DOHH2 (cell line): ENCODE measurements around the gene ALPG.
"Not testable (repeated sequence)": the region's sequence is repeated elsewhere in the genome, so short reads cannot be mapped to it uniquely, and the experiment has no call there.

ENCODE experiments used
- H3F3A ChIP-seq: fragments of 200-600 bp; sonication (generic), shearing (Covaris generic); 2 replicates; pipeline ENCODE4 v1.6.0; 2016; ENCODE audit warnings: antibody characterized with exemption, mild to moderate bottlenecking; ENCODE audit not compliant: control insufficient read depth, insufficient read depth
- H3K27ac ChIP-seq: fragments of 200-600 bp; sonication (generic); 2 replicates; pipeline ENCODE4 v1.5.1; 2014; ENCODE audit warnings: low read depth, mild to moderate bottlenecking, low read length, moderate library complexity
- H3K27me3 ChIP-seq: fragments of 200-600 bp; sonication (generic); 2 replicates; pipeline ENCODE4 v1.6.1; 2014; ENCODE audit warnings: mild to moderate bottlenecking, low read length, mixed read lengths; ENCODE audit not compliant: control insufficient read depth
- H3K36me3 ChIP-seq: fragments of 200-600 bp; sonication (generic); 2 replicates; pipeline ENCODE4 v1.6.1; 2014; ENCODE audit warnings: mild to moderate bottlenecking, low read length, moderate library complexity, mixed read lengths; ENCODE audit not compliant: control insufficient read depth
- H3K4me1 ChIP-seq: fragments of 200-600 bp; sonication (generic); 2 replicates; pipeline ENCODE4 v1.6.1; 2014; ENCODE audit warnings: mild to moderate bottlenecking, low read length, mixed read lengths; ENCODE audit not compliant: control insufficient read depth
- H3K4me2 ChIP-seq: fragments of 200-600 bp; sonication (generic); 2 replicates; pipeline ENCODE4 v1.6.0; 2014; ENCODE audit warnings: mild to moderate bottlenecking, low read length, moderate library complexity
- H3K4me3 ChIP-seq: fragments of 200-600 bp; sonication (generic); 2 replicates; pipeline ENCODE4 v1.5.1; 2014; ENCODE audit warnings: mild to moderate bottlenecking, low read length, mixed read lengths
- H3K79me2 ChIP-seq: fragments of 200-600 bp; sonication (generic); 2 replicates; pipeline ENCODE4 v1.6.1; 2014; ENCODE audit warnings: mild to moderate bottlenecking, low read length, mixed read lengths; ENCODE audit not compliant: control insufficient read depth
- H3K9me2 ChIP-seq: fragments of 200-600 bp; sonication (generic); replicated peaks from 2 replicates; pipeline ENCODE4 v1.6.1; 2014; ENCODE audit warnings: mild to moderate bottlenecking, low read length, mixed read lengths; ENCODE audit not compliant: control insufficient read depth
- H3K9me3 ChIP-seq: fragments of 200-600 bp; sonication (generic); 2 replicates; pipeline ENCODE4 v1.6.1; 2014; ENCODE audit warnings: antibody characterized with exemption, low read length, mixed read lengths; ENCODE audit not compliant: control insufficient read depth, insufficient read depth
- H4K20me1 ChIP-seq: fragments of 200-600 bp; sonication (generic); 2 replicates; pipeline ENCODE4 v1.6.0; 2014; ENCODE audit warnings: low read depth, mild to moderate bottlenecking, antibody characterized with exemption, low read length, moderate library complexity; ENCODE audit not compliant: control insufficient read depth, insufficient read depth
- CTCF ChIP-seq: fragments of 200-600 bp; sonication (generic); IDR thresholded peaks from one replicate; pipeline ENCODE4 v1.5.1; 2014; ENCODE audit warnings: antibody characterized with exemption, mild to moderate bottlenecking, low read depth, low read length; ENCODE audit not compliant: poor library complexity, severe bottlenecking
- EZH2phosphoT487 ChIP-seq: fragments of 200-600 bp; sonication (generic); IDR thresholded peaks from 2 replicates; pipeline ENCODE4 v1.6.1; 2017; ENCODE audit warnings: borderline replicate concordance, mild to moderate bottlenecking, antibody characterized with exemption, low read length, moderate library complexity, mixed read lengths

Gene ALPG

GRCh38 chr2:232363784-232364615, 42.6 kb upstream of the ALPG start:
- Histone ChIP-seq H3K27me3 (no peaks in the 10 kb centered on the region), H3K4me2 (peak overlapping the region; percentile 57), H3K9me2 (no peaks in the 10 kb centered on the region), H3K36me3 (no peaks in the 10 kb centered on the region), H3K27ac (no peak overlapping the region), H3K4me3 (peak overlapping the region; percentile 22), H3K9me3 (peaks cover 5% of the 10 kb centered on the region; the same call in 1 of the 2 replicates), H3F3A (no peaks in the 10 kb centered on the region), H3K79me2 (no peaks in the 10 kb centered on the region), H4K20me1 (no peaks in the 10 kb centered on the region), H3K4me1 (peaks cover 12% of the 10 kb centered on the region)
- TF ChIP-seq EZH2phosphoT487 (no peak), CTCF (no peak)

GRCh38 chr2:232364806-232365594, 41.6 kb upstream of the ALPG start:
- H3K4me2 ChIP-seq, H3K79me2 ChIP-seq, H3K4me3 ChIP-seq, H3K36me3 ChIP-seq, H3K9me3 ChIP-seq, H3F3A ChIP-seq, H3K27me3 ChIP-seq, H4K20me1 ChIP-seq, H3K9me2 ChIP-seq, H3K27ac ChIP-seq: not testable (repeated sequence)
- H3K4me1 ChIP-seq, result peaks cover 12% of the 10 kb centered on the region

DNA sequence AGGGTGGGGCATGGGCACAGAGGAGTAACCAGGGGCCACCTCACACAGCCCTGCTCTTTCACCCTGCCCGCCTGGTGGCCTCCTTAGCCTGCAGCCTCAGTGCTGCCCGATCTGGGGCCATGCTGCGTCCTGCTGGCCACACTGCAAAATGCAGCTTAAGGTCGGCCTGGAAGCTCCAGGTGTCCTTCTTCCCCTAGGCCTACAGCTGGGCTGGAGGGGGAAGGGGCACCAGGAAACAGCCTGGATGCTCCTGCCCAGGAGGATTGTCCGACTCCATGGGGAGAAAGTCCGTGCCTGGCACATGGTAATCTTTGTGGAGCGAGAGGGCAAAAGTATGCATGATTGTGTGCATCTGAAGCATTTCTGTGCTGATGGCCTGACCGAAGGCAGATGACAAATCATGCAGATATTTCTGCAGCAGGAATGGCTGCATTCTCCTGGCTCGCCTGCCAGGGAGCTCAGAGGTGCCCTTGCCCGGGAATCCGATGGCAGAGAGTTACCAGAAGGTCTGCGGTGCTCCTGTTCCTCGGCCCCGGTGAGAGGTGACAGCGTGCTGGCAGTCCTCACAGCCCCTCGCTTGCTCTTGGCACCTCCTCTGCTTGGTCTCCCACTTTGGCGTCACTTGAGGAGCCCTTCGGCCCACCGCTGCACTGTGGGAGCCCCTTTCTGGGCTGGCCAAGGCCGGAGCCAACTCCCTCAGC, 40.9 kb upstream of the ALPG start:
- TF ChIP-seq EZH2phosphoT487, result no peak
- peak; percentile 46 for TF ChIP-seq CTCF
- H3K9me2 ChIP-seq, result no peaks in the 10 kb centered on the region
- peaks cover 5% of the 10 kb centered on the region; the same call in 1 of the 2 replicates for H3K9me3 ChIP-seq
- no peaks in the 10 kb centered on the region for H3K27me3 ChIP-seq
- no peaks in the 10 kb centered on the region for H3F3A ChIP-seq
- H3K4me2 ChIP-seq, result no peak overlapping the region
- H3K4me3 ChIP-seq, result no peak overlapping the region
- peaks cover 12% of the 10 kb centered on the region for H3K4me1 ChIP-seq
- H3K36me3 ChIP-seq, result no peaks in the 10 kb centered on the region
- no peak overlapping the region for H3K27ac ChIP-seq
- H4K20me1 ChIP-seq, result no peaks in the 10 kb centered on the region
- H3K79me2 ChIP-seq, result no peaks in the 10 kb centered on the region

DNA sequence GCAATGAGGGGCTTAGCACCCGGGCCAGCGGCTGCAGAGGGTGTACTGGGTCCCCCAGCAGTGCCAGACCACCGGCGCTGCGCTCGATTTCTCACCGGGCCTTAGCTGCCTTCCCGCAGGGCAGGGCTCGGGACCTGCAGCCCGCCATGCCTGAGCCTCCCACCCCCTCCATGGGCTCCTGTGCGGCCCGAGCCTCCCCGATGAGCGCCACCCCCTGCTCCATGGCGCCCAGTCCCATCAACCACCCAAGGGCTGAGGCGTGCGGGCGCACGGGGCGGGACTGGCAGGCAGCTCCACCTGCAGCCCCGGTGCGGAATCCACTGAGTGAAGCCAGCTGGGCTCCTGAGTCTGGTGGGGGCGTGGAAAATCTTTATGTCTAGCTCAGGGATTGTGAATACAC, 40.2 kb upstream of the ALPG start:
- H3K4me3 ChIP-seq, H3K27me3 ChIP-seq, H3K79me2 ChIP-seq, H3K9me3 ChIP-seq, H3K36me3 ChIP-seq, H3F3A ChIP-seq, H3K4me2 ChIP-seq, H3K27ac ChIP-seq, H3K9me2 ChIP-seq, H4K20me1 ChIP-seq: not testable (repeated sequence)
- peaks cover 15% of the 10 kb centered on the region for H3K4me1 ChIP-seq
